ENCODE measurements around the gene C14orf132. TPM values are rescaled to one million over a fixed set of nuclear protein-coding genes. Genes with fewer than 3 reads are reported as not detected.

C14orf132 gene
- polyA plus RNA-seq, 1 donor: 30.2 TPM

GRCh38 chr14:96118391-96118790 lies 79.2 kb downstream of the C14orf132 start:
- DNase-seq: no peak

DNA sequence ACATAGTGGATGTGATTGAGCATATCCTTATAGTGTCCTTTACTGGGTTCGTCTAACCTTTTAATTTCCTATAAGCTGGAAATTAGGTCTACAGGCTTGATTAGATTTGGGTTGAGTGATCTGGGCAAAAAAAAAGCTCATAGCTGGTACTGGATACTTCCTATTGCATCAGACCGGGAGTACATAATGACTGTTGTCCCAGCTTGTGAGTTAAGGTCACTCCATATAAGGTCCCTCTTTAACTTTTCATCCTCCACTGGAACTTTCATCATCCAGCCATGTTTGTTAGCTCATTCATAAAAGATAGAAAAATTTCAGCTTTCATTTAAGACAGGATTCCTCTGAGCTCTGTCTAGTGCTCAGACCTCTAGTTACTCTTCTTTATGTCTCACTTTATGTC lies 80.8 kb downstream of the C14orf132 start:
- DNase-seq: no peak

- no peak for DNase-seq
These were observed 81.2 kb downstream of the C14orf132 start for GRCh38 chr14:96120392-96120791.

DNA sequence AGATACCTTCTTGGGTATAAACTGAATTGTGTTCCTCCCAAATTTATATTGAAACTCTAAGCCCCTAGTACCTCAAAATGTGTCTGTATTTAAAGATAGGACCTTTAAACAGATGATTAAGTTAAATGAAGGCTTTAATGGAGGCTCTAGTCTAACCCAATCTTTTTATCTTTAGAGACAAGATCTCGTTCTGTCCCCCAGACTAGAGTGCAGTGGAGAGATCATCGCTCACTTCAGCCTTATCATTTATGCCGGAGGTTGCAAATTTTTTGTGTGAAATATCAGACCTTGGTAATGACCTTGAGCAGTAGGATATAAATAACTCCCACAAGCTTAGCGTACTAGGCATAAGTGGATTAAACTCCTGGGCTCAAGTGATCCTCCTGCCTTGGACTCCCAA lies 81.8 kb downstream of the C14orf132 start:
- DNase-seq: no peak

DNA sequence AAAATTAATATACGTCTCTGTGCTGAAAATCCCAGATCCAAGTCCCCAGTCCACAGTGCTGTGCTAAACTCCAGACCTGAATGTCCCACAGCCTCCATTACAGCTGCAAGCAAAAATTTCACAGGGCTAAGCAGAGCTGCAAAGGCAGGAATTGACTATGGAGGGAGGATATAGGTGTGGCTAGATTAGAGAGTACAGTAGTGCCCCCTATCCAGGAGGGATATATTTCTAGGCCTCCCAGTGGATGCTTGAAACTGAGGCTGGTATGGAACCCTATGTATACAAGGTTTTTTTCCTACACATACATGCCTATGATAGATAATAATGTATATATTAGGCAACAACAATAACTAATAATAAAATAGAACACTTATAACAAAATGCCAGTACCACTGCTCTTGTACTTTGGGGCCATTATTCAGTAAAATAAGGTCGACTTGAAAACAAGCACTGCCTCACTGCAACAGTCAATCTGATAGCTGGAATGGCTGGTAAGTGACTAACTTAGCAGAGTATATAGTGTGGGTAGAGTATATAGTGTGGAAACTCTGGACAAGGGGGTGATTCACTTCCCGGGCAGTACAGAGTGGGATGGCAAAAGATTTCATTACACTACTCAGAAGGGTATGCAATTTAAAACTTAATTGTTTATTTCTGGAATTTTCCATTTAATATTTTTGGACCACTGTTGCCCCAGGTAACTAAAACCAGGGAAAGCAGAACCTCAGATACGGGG lies 82.7 kb downstream of the C14orf132 start:
- no peak for DNase-seq

DNA sequence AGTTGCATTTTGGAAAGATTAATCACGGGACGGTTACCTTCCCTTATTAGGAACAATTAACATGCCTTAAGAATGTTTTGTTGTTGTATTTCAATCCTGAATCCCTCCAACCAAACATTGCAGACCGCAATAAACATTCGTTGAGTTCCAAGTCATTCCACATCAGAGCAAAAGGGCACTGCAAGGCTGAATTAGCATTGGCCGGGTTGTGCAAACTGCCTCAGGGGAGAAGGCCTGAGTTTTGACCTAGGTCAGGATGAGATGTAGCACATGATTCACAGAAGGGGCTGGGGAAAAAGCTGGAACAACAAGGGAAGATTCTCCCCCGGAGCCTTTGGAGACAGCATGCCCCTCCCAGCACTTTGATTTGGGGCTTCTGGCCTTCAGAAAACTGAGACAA lies 83.3 kb downstream of the C14orf132 start:
- no peak for DNase-seq

DNA sequence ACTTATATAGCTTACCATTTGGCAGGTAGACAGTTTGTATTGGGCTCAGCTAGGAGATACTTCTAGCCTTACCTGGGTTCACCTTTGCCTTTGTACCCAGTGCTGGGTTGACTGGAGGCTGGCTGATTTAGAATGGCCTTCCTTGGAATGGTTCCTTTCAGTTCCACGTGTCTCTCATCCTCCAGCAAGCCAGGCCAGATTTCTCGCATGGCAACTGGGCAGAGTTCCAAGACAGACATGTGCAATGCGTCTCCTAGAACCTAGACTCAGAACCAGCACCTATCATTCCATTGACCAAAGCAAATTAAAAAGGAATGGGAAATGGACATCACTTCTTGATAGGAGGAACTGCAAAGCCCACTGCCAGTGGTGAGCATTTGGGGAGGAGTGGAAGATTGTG lies 86.4 kb downstream of the C14orf132 start:
- DNase-seq: no peak

GRCh38 chr14:96126339-96126782 lies 87.2 kb downstream of the C14orf132 start:
- DNase-seq: no peak

DNA sequence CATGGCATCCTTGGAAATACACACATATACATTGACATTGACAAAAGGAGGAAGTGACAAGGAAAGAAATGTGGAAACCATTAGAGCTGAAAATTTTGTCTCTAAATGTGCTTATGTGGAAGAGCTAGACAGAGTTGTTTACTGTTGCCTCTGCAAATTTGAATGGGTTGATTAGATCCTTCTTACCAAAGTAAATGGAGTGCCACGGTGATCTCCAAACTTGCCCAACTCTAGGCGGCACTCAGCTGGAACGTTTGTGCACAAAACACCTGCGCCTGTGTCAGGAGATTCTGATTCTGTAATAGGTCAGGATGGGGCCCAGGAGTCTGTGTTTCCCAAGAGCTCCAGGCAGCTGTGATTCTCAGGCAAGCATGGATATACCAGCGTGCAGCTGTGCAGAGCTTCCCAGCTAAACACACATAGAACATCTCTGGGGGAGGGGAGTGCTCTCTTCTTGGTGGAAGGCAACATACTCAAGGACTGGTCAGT lies 87.7 kb downstream of the C14orf132 start:
- DNase-seq: no peak

GRCh38 chr14:96129128-96129736 lies 90.1 kb downstream of the C14orf132 start:
- DNase-seq: no peak

- DNase-seq: no peak
These were observed 91.2 kb downstream of the C14orf132 start for GRCh38 chr14:96130391-96130790.

- no peak for DNase-seq
These were observed 91.7 kb downstream of the C14orf132 start for GRCh38 chr14:96130854-96131253.

DNA sequence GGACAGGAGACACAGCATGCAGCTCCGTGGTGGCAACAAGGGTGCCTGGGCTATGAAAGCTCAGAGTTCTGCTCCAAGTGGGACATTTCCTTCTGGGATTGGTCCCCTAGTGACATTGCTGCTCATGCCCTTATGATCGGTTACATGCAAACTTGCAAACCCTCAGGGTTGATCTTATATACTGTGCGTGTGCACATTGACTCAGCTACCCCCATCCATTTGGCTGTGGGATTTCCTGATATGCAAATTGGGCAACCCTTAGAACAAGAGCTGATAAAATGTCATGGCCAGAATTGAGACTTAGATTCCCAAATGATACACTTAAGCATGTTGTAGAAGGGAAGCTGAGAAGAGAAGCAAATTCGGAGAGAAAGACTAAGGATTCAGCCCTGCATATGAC lies 92.7 kb downstream of the C14orf132 start:
- DNase-seq: no peak

DNA sequence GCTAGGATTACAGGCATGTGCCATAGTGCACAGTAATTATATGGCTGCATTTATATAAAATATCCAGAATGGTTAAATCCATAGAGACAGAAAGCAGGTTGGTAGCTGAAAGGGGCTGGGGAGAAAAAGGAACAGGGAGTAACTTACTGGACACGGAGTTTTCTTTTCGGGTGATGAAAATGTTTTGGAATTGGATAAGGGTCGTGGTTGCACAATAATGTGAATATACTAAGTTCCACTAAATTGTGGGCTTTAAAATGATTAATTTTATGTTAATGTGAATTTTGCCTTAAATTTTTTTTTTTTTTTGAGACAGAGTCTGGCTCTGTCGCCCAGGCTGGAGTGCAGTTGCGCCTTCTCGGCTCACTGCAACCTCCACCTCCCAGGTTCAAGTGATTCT lies 95.3 kb downstream of the C14orf132 start:
- no peak for DNase-seq

- DNase-seq: no peak
These were observed 96.1 kb downstream of the C14orf132 start for GRCh38 chr14:96135285-96135684.

GRCh38 chr14:96136371-96137005 lies 97.3 kb downstream of the C14orf132 start:
- DNase-seq: no peak

DNA sequence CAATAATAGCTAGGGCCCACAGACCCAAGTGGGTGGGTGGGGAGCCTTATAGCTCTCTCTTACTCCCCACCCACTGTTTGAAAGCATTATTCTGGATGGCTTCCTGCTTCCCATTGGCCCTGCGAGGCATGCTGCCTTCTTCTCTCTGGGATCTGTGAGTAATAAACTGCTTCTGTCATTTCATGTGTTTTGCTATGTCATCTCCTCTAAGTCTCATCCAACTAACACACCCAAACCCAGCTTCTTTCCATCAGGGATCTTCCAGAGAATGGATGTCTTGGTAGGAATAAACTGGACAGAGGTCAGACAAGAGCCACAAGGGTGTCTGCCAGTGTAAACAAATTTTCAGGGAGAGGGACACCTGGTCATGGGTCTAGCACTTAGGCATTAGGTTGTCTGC lies 99.1 kb downstream of the C14orf132 start:
- DNase-seq: no peak

- no peak for DNase-seq
These were observed 100.0 kb downstream of the C14orf132 start for GRCh38 chr14:96139169-96139568.

- DNase-seq: no peak
These were observed 100.7 kb downstream of the C14orf132 start for GRCh38 chr14:96139879-96140278.

- DNase-seq: no peak
These were observed 101.8 kb downstream of the C14orf132 start for GRCh38 chr14:96140952-96141351.

All from left kidney (tissue), 2 donors.